GM18498 (cell line): ENCODE data around the gene WFIKKN1.
A peak's percentile ranks its signal among the peaks of the same experiment; 100 is the strongest.

ENCODE experiments used
- ATAC-seq: cut with Tn5 transposase; IDR thresholded peaks from one replicate; pipeline ENCODE4 v1.9.1; 2021; ENCODE audit warnings: mild to moderate bottlenecking, moderate library complexity; ENCODE audit not compliant: unreplicated experiment

The WFIKKN1 gene

GRCh38 chr16:636206-637080 lies 5.7 kb downstream of the WFIKKN1 start, which contains the start of gene METTL26:
Gene METTL26, minus strand, starts transcription at chr16:636305. Its CDS starts 15 bp downstream, at chr16:636290.
- peak; percentile 75 for ATAC-seq

- no peak for ATAC-seq
Measured at GRCh38 chr16:637081-638018, 6.6 kb downstream of the WFIKKN1 start.

- no peak for ATAC-seq
Measured at GRCh38 chr16:638034-638543, 7.3 kb downstream of the WFIKKN1 start.

GRCh38 chr16:638836-639235 lies 8.1 kb downstream of the WFIKKN1 start:
- no peak for ATAC-seq

GRCh38 chr16:640614-641013 lies 9.8 kb downstream of the WFIKKN1 start:
- ATAC-seq: no peak

- peak; percentile 54 for ATAC-seq
Measured at GRCh38 chr16:641326-642188, 10.8 kb downstream of the WFIKKN1 start, which contains the start of gene MCRIP2. Gene MCRIP2, plus strand, starts transcription at chr16:641828. Its CDS starts 164 bp downstream, at chr16:641992.

- ATAC-seq: peak; percentile 46
Measured at GRCh38 chr16:642189-643049, 11.6 kb downstream of the WFIKKN1 start.

- no peak for ATAC-seq
Measured at GRCh38 chr16:643050-643368, 12.2 kb downstream of the WFIKKN1 start.

- no peak for ATAC-seq
Measured at GRCh38 chr16:644556-644955, 13.8 kb downstream of the WFIKKN1 start.

- ATAC-seq: no peak
Measured at GRCh38 chr16:645852-646678, 15.3 kb downstream of the WFIKKN1 start.

- ATAC-seq: no peak
Measured at GRCh38 chr16:646679-647172, 15.9 kb downstream of the WFIKKN1 start.

- no peak for ATAC-seq
Measured at GRCh38 chr16:647173-647902, 16.6 kb downstream of the WFIKKN1 start.

- ATAC-seq: no peak
Measured at GRCh38 chr16:648071-648780, 17.4 kb downstream of the WFIKKN1 start.

- peak; percentile 78 for ATAC-seq
Measured at GRCh38 chr16:648781-649589, 18.2 kb downstream of the WFIKKN1 start, which contains the start of gene WDR90. Gene WDR90, plus strand, starts transcription at chr16:649365. Its CDS starts 52 bp downstream, at chr16:649417.

GRCh38 chr16:649631-650030 lies 18.8 kb downstream of the WFIKKN1 start:
- peak; percentile 18 for ATAC-seq

GRCh38 chr16:651844-652243 lies 21.1 kb downstream of the WFIKKN1 start:
- ATAC-seq: no peak
